H9 (cell line): ENCODE measurements around the gene TP53BP1. TPM values are rescaled to one million over a fixed set of nuclear protein-coding genes. Genes with fewer than 3 reads are reported as not detected.

ENCODE experiments used
- DNase-seq: peaks from one replicate; pipeline ENCODE4 v3.0.0-alpha.2; 2017
- H2AFZ ChIP-seq: one replicate; pipeline ENCODE4 v1.6.1; 2013; ENCODE audit warnings: mild to moderate bottlenecking, low read length, control low read depth, moderate library complexity
- H2AK5ac ChIP-seq: 2 replicates; pipeline ENCODE4 v1.6.1; 2013; ENCODE audit warnings: low read length, control low read depth, mixed read lengths; ENCODE audit not compliant: insufficient read length
- H2BK120ac ChIP-seq: one replicate; pipeline ENCODE4 v1.6.1; 2013; ENCODE audit warnings: low read depth, mild to moderate bottlenecking, low read length, control low read depth, inconsistent platforms; ENCODE audit not compliant: poor library complexity, severe bottlenecking
- H2BK12ac ChIP-seq: 2 replicates; pipeline ENCODE4 v1.6.1; 2013; ENCODE audit warnings: low read length, control low read depth, mixed read lengths, low read depth; ENCODE audit not compliant: insufficient read length
- H2BK15ac ChIP-seq: 2 replicates; pipeline ENCODE4 v1.6.1; 2013; ENCODE audit warnings: low read depth, low read length, control low read depth
- H2BK20ac ChIP-seq: one replicate; pipeline ENCODE4 v1.6.1; 2013; ENCODE audit warnings: low read depth, mild to moderate bottlenecking, low read length, control low read depth, inconsistent platforms; ENCODE audit not compliant: poor library complexity, severe bottlenecking
- H2BK5ac ChIP-seq: 2 replicates; pipeline ENCODE4 v1.6.1; 2013; ENCODE audit warnings: low read length, control low read depth, mixed read lengths; ENCODE audit not compliant: insufficient read length
- H3K14ac ChIP-seq: 2 replicates; pipeline ENCODE4 v1.6.1; 2013; ENCODE audit warnings: low read length, control low read depth; ENCODE audit not compliant: insufficient read depth
- H3K18ac ChIP-seq: 2 replicates; pipeline ENCODE4 v1.6.1; 2013; ENCODE audit warnings: low read depth, mild to moderate bottlenecking, mixed read lengths, low read length, control low read depth; ENCODE audit not compliant: insufficient read length
- H3K23ac ChIP-seq: 2 replicates; pipeline ENCODE4 v1.6.1; 2013; ENCODE audit warnings: low read length, control low read depth, mixed read lengths, low read depth; ENCODE audit not compliant: insufficient read length
- H3K23me2 ChIP-seq: 2 replicates; pipeline ENCODE4 v1.6.1; 2013; ENCODE audit warnings: low read depth, mild to moderate bottlenecking, mixed read lengths, low read length, control low read depth; ENCODE audit not compliant: insufficient read length, poor library complexity, severe bottlenecking
- H3K27ac ChIP-seq: 2 replicates; pipeline ENCODE4 v1.5.1; 2013; ENCODE audit warnings: low read length, control low read depth, mixed read lengths, low read depth; ENCODE audit not compliant: insufficient read length
- H3K27me3 ChIP-seq: 2 replicates; pipeline ENCODE4 v1.6.1; 2013; ENCODE audit warnings: low read length, control low read depth, inconsistent platforms; ENCODE audit not compliant: insufficient read depth
- H3K4ac ChIP-seq: 2 replicates; pipeline ENCODE4 v1.6.1; 2013; ENCODE audit warnings: low read depth, mild to moderate bottlenecking, control low read depth, inconsistent platforms, low read length, moderate library complexity
- H3K4me1 ChIP-seq: 2 replicates; pipeline ENCODE4 v1.6.1; 2013; ENCODE audit warnings: low read length, control low read depth, inconsistent platforms; ENCODE audit not compliant: insufficient read depth
- H3K4me2 ChIP-seq: 2 replicates; pipeline ENCODE4 v1.6.1; 2013; ENCODE audit warnings: low read length, control low read depth, mixed read lengths; ENCODE audit not compliant: insufficient read length, insufficient read depth
- H3K56ac ChIP-seq: 2 replicates; pipeline ENCODE4 v1.6.1; 2013; ENCODE audit warnings: low read depth, mild to moderate bottlenecking, mixed read lengths, low read length, control low read depth; ENCODE audit not compliant: insufficient read length
- H3K79me1 ChIP-seq: 2 replicates; pipeline ENCODE4 v1.6.1; 2013; ENCODE audit warnings: low read depth, mild to moderate bottlenecking, moderate library complexity, low read length, control low read depth, inconsistent platforms; ENCODE audit not compliant: insufficient read depth, poor library complexity, severe bottlenecking
- H3K79me2 ChIP-seq: 2 replicates; pipeline ENCODE4 v1.6.1; 2013; ENCODE audit warnings: low read length, control low read depth, inconsistent platforms; ENCODE audit not compliant: insufficient read depth
- H3K9ac ChIP-seq: 2 replicates; pipeline ENCODE4 v1.6.1; 2013; ENCODE audit warnings: low read length, control low read depth, mixed read lengths; ENCODE audit not compliant: insufficient read length; ENCODE audit errors: extremely low read depth
- H3K9me3 ChIP-seq: one replicate; pipeline ENCODE4 v1.6.1; 2013; ENCODE audit warnings: low read depth, low read length, inconsistent platforms; ENCODE audit not compliant: control insufficient read depth
- H3T11ph ChIP-seq: one replicate; pipeline ENCODE4 v1.6.1; 2013; ENCODE audit warnings: mild to moderate bottlenecking, low read length, control low read depth, inconsistent platforms
- H4K20me1 ChIP-seq: one replicate; pipeline ENCODE4 v1.6.1; 2013; ENCODE audit not compliant: control insufficient read depth, insufficient read length, insufficient read depth
- H4K5ac ChIP-seq: 2 replicates; pipeline ENCODE4 v1.6.1; 2013; ENCODE audit warnings: low read depth, mild to moderate bottlenecking, mixed read lengths, low read length, control low read depth; ENCODE audit not compliant: insufficient read length
- H4K8ac ChIP-seq: replicated peaks from 2 replicates; pipeline ENCODE4 v1.6.1; 2013; ENCODE audit warnings: low read length, control low read depth, mixed read lengths, low read depth; ENCODE audit not compliant: insufficient read length
- H4K91ac ChIP-seq: 2 replicates; pipeline ENCODE4 v1.6.1; 2013; ENCODE audit warnings: low read depth, mild to moderate bottlenecking, moderate library complexity, mixed read lengths, low read length, control low read depth; ENCODE audit not compliant: insufficient read length
- H3K27ac Mint-ChIP-seq, 3 experiments: 2 replicates in 2 of 3; 3 replicates in 1 of 3; pipeline ENCODE4 v1.8.0; 2020 to 2021; ENCODE audit warnings: mixed read lengths in 3 of 3, mild to moderate bottlenecking in 1 of 3, moderate library complexity in 1 of 3
- H3K27me3 Mint-ChIP-seq: 2 replicates; pipeline ENCODE4 v1.8.0; 2021; ENCODE audit warnings: low read depth, mild to moderate bottlenecking, moderate library complexity, mixed read lengths
- H3K36me3 Mint-ChIP-seq, 3 experiments: 2 replicates in 2 of 3; 3 replicates in 1 of 3; pipeline ENCODE4 v1.8.0; 2020 to 2021; ENCODE audit warnings: low read depth in 3 of 3, mixed read lengths in 3 of 3; ENCODE audit not compliant: insufficient read depth in 1 of 3
- H3K4me1 Mint-ChIP-seq, 2 experiments: 2 replicates each; pipeline ENCODE4 v1.8.0; 2020; ENCODE audit warnings: mixed read lengths in 2 of 2
- H3K4me3 Mint-ChIP-seq, 2 experiments: 2 replicates in 1 of 2; 3 replicates in 1 of 2; pipeline ENCODE4 v1.8.0; 2020 to 2021; ENCODE audit warnings: mild to moderate bottlenecking in 2 of 2, mixed read lengths in 2 of 2, moderate library complexity in 1 of 2
- H3K9me3 Mint-ChIP-seq, 2 experiments: 2 replicates in 1 of 2; 3 replicates in 1 of 2; pipeline ENCODE4 v1.8.0; 2020; ENCODE audit warnings: mild to moderate bottlenecking in 2 of 2, mixed read lengths in 2 of 2, moderate library complexity in 1 of 2
- WGBS: extraction: QIAGEN DNeasy Blood & Tissue Kit; methylation state at CpG from one replicate; pipeline ENCODE4 v1.1.7; 2013; ENCODE audit warnings: missing lambda C conversion rate, low lambda C conversion rate, mixed read lengths; ENCODE audit not compliant: insufficient read length; ENCODE audit errors: extremely low coverage; 5-methylcytosine and 5-hydroxymethylcytosine counted together
- total RNA-seq: library from RNA; stranded (reverse); gene quantifications from 2 replicates; pipeline ENCODE4 v1.2.1, GENCODE V29; 2021
- TF ChIP-seq, protein P1 (sequence below): fragments of 200-600 bp; sonication (generic); conservative IDR thresholded peaks from 3 replicates; pipeline ENCODE4 v1.8.0; 2021; ENCODE audit warnings: antibody characterized with exemption, mild to moderate bottlenecking

The TP53BP1 gene
- total RNA-seq, 1 experiment from 2014 or later = 81.5 TPM

DNA sequence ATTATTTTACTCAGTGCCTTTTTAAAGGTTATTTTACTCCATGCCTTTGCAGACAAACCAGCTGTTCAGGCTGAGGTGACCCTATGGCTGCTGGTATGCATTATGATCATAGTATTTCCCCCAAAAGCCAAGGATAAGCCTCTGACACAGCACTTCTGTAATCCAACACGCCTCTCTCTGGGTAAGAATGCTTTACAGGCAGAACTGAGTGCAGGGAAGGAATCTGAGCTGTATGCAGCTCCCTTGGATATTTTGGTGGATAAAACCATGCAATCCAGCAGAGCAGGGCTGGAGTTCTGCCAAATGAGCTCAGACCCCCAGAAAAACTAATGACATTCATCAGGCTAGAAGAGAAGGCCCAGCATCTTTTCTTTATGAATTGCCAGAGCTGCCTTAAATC, 12.8 kb upstream of the TP53BP1 start:
- Mint-ChIP-seq H3K4me3 (no peak overlapping the region), H3K9me3 (no peaks in the 10 kb centered on the region), H3K27ac (peak overlapping the region in 1 of 3 experiments; percentile 27; a peak in 1 of 7 replicates), H3K27me3 (no peaks in the 10 kb centered on the region; the same call in 1 of the 2 replicates), H3K4me1 (peaks cover 8 to 24% of the 10 kb centered on the region in 2 experiments), H3K36me3 (no peaks in the 10 kb centered on the region)
- Histone ChIP-seq H3K27ac (no peak overlapping the region), H4K91ac (no peak overlapping the region), H2AK5ac (no peak overlapping the region), H3T11ph (no peak overlapping the region), H3K4ac (no peak overlapping the region), H3K9me3 (no peaks in the 10 kb centered on the region), H2BK5ac (no peak overlapping the region), H3K79me2 (no peaks in the 10 kb centered on the region), H4K8ac (no peak overlapping the region), H3K4me1 (no peaks in the 10 kb centered on the region), H2BK120ac (no peak overlapping the region), H3K23ac (no peak overlapping the region), H2BK15ac (no peak overlapping the region), H4K5ac (no peak overlapping the region), H3K9ac (no peak overlapping the region), H2BK20ac (no peak overlapping the region), H3K56ac (no peak overlapping the region), H3K27me3 (no peaks in the 10 kb centered on the region), H3K14ac (no peak overlapping the region), H4K20me1 (no peaks in the 10 kb centered on the region), H2AFZ (no peak overlapping the region), H3K4me2 (no peak overlapping the region), H3K79me1 (no peaks in the 10 kb centered on the region), H2BK12ac (no peak overlapping the region), H3K18ac (no peak overlapping the region), H3K23me2 (peaks cover 6% of the 10 kb centered on the region)
- WGBS = no CpG with 5 or more reads among the region's 1 CpG
- TF ChIP-seq, protein P1, sequence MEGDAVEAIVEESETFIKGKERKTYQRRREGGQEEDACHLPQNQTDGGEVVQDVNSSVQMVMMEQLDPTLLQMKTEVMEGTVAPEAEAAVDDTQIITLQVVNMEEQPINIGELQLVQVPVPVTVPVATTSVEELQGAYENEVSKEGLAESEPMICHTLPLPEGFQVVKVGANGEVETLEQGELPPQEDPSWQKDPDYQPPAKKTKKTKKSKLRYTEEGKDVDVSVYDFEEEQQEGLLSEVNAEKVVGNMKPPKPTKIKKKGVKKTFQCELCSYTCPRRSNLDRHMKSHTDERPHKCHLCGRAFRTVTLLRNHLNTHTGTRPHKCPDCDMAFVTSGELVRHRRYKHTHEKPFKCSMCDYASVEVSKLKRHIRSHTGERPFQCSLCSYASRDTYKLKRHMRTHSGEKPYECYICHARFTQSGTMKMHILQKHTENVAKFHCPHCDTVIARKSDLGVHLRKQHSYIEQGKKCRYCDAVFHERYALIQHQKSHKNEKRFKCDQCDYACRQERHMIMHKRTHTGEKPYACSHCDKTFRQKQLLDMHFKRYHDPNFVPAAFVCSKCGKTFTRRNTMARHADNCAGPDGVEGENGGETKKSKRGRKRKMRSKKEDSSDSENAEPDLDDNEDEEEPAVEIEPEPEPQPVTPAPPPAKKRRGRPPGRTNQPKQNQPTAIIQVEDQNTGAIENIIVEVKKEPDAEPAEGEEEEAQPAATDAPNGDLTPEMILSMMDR = no peak
- no peak for DNase-seq
